ENCODE results near the gene CSMD2.

CSMD2 gene

GRCh38 chr1:33962061-33962460 is 203.0 kb downstream of the CSMD2 start:
- DNase-seq (ENCODE audit: low read depth in 2 of 2) = no peak

GRCh38 chr1:33960188-33960895 is 204.7 kb downstream of the CSMD2 start:
- DNase-seq (ENCODE audit: low read depth in 2 of 2) = no peak

- no peak for DNase-seq (ENCODE audit: low read depth in 2 of 2)
Measured at GRCh38 chr1:33957854-33958253, 207.2 kb downstream of the CSMD2 start.

GRCh38 chr1:33955096-33955495 is 209.9 kb downstream of the CSMD2 start:
- DNase-seq (ENCODE audit: low read depth in 2 of 2) = no peak

GRCh38 chr1:33949570-33949969 is 215.5 kb downstream of the CSMD2 start:
- no peak for DNase-seq (ENCODE audit: low read depth in 2 of 2)

- DNase-seq (ENCODE audit: low read depth in 2 of 2) = no peak
Measured at GRCh38 chr1:33948291-33948690, 216.7 kb downstream of the CSMD2 start.

- DNase-seq (ENCODE audit: low read depth in 2 of 2) = no peak
Measured at GRCh38 chr1:33946836-33947235, 218.2 kb downstream of the CSMD2 start.

- no peak for DNase-seq (ENCODE audit: low read depth in 2 of 2)
Measured at GRCh38 chr1:33944846-33945245, 220.2 kb downstream of the CSMD2 start.

- DNase-seq (ENCODE audit: low read depth in 2 of 2) = no peak
Measured at GRCh38 chr1:33943978-33944377, 221.1 kb downstream of the CSMD2 start.

- no peak for DNase-seq (ENCODE audit: low read depth in 2 of 2)
Measured at GRCh38 chr1:33932871-33933270, 232.2 kb downstream of the CSMD2 start.

- no peak for DNase-seq (ENCODE audit: low read depth in 2 of 2)
Measured at GRCh38 chr1:33931111-33931475, 233.9 kb downstream of the CSMD2 start.

GRCh38 chr1:33930346-33931110 is 234.5 kb downstream of the CSMD2 start:
- DNase-seq (ENCODE audit: low read depth in 2 of 2) = no peak

GRCh38 chr1:33928251-33928650 is 236.8 kb downstream of the CSMD2 start:
- no peak for DNase-seq (ENCODE audit: low read depth in 2 of 2)

GRCh38 chr1:33927721-33928120 is 237.3 kb downstream of the CSMD2 start:
- no peak for DNase-seq (ENCODE audit: low read depth in 2 of 2)

- DNase-seq (ENCODE audit: low read depth in 2 of 2) = no peak
Measured at GRCh38 chr1:33925586-33925985, 239.4 kb downstream of the CSMD2 start.

- no peak for DNase-seq (ENCODE audit: low read depth in 2 of 2)
Measured at GRCh38 chr1:33921281-33921680, 243.7 kb downstream of the CSMD2 start.

- no peak for DNase-seq (ENCODE audit: low read depth in 2 of 2)
Measured at GRCh38 chr1:33918368-33918767, 246.7 kb downstream of the CSMD2 start.

GRCh38 chr1:33916786-33917185 is 248.2 kb downstream of the CSMD2 start:
- no peak for DNase-seq (ENCODE audit: low read depth in 2 of 2)

- DNase-seq (ENCODE audit: low read depth in 2 of 2) = no peak
Measured at GRCh38 chr1:33914531-33914930, 250.5 kb downstream of the CSMD2 start.

- DNase-seq (ENCODE audit: low read depth in 2 of 2) = no peak
Measured at GRCh38 chr1:33908324-33908956, 256.6 kb downstream of the CSMD2 start.

- no peak for DNase-seq (ENCODE audit: low read depth in 2 of 2)
Measured at GRCh38 chr1:33906156-33906555, 258.9 kb downstream of the CSMD2 start.

GRCh38 chr1:33905241-33905640 is 259.8 kb downstream of the CSMD2 start:
- DNase-seq (ENCODE audit: low read depth in 2 of 2) = no peak

- DNase-seq (ENCODE audit: low read depth in 2 of 2) = no peak
Measured at GRCh38 chr1:33903210-33903589, 261.8 kb downstream of the CSMD2 start.
